ENCODE results near the gene PRKACG.

Gene PRKACG

GRCh38 chr9:69014013-69014412 lies at the start of gene PRKACG:
TSS of gene PRKACG (minus strand) at chr9:69014113. CDS start at chr9:69014092, 21 bp downstream.
- Histone ChIP-seq H3K79me2 (ENCODE audit: low read length) (no peaks in the 10 kb centered on the region), H2AFZ (ENCODE audit: low read length) (no peak within 1 kb of the TSS), H3K4me1 (ENCODE audit: low read length) (no peaks in the 10 kb centered on the region), H3K9me2 (replicated peaks; ENCODE audit: insufficient read depth, low read length) (no peaks in the 10 kb centered on the region), H3K36me3 (replicated peaks; ENCODE audit: insufficient read depth, low read length) (no peaks in the 10 kb centered on the region), H3K9me3 (replicated peaks; ENCODE audit: insufficient read depth, low read length) (no peaks in the 10 kb centered on the region), H4K20me1 (ENCODE audit: insufficient read depth, low read length) (no peaks in the 10 kb centered on the region), H3F3A (ENCODE audit: insufficient read depth, low read length) (no peaks in the 10 kb centered on the region), H3K9ac (ENCODE audit: low read length) (no peak within 1 kb of the TSS), H3K4me2 (ENCODE audit: low read depth, low read length) (no peak within 1 kb of the TSS), H3K27ac (ENCODE audit: low read length) (no peak within 1 kb of the TSS), H3K27me3 (replicated peaks; ENCODE audit: insufficient read depth, low read length) (no peaks in the 10 kb centered on the region), H3K4me3 (ENCODE audit: low read length) (no peak within 1 kb of the TSS)
- TF ChIP-seq EZH2 (optimal IDR thresholded peaks at IDR 0.05; ENCODE audit: low read depth, low read length), result no peak
- no peak for DNase-seq

GRCh38 chr9:69062195-69062594 lies 48.3 kb upstream of the PRKACG start:
- Histone ChIP-seq H3K9me3 (replicated peaks; ENCODE audit: insufficient read depth, low read length) (no peaks in the 10 kb centered on the region), H3K9ac (ENCODE audit: low read length) (no peak overlapping the region), H3K4me1 (ENCODE audit: low read length) (no peaks in the 10 kb centered on the region), H3K36me3 (replicated peaks; ENCODE audit: insufficient read depth, low read length) (no peaks in the 10 kb centered on the region), H3K27ac (ENCODE audit: low read length) (no peak overlapping the region), H3K79me2 (ENCODE audit: low read length) (peaks cover 8% of the 10 kb centered on the region), H4K20me1 (ENCODE audit: insufficient read depth, low read length) (no peaks in the 10 kb centered on the region), H3K4me2 (ENCODE audit: low read depth, low read length) (no peak overlapping the region), H3K9me2 (replicated peaks; ENCODE audit: insufficient read depth, low read length) (no peaks in the 10 kb centered on the region), H2AFZ (ENCODE audit: low read length) (no peak overlapping the region), H3K27me3 (replicated peaks; ENCODE audit: insufficient read depth, low read length) (no peaks in the 10 kb centered on the region), H3K4me3 (ENCODE audit: low read length) (no peak overlapping the region), H3F3A (ENCODE audit: insufficient read depth, low read length) (no peaks in the 10 kb centered on the region)
- DNase-seq, result no peak
- TF ChIP-seq EZH2 (optimal IDR thresholded peaks at IDR 0.05; ENCODE audit: low read depth, low read length) (no peak), EZH2phosphoT487 (IDR thresholded peaks at IDR 0.05; ENCODE audit: low read length) (no peak), CTCF (IDR thresholded peaks at IDR 0.05; ENCODE audit: low read length) (no peak)

DNA sequence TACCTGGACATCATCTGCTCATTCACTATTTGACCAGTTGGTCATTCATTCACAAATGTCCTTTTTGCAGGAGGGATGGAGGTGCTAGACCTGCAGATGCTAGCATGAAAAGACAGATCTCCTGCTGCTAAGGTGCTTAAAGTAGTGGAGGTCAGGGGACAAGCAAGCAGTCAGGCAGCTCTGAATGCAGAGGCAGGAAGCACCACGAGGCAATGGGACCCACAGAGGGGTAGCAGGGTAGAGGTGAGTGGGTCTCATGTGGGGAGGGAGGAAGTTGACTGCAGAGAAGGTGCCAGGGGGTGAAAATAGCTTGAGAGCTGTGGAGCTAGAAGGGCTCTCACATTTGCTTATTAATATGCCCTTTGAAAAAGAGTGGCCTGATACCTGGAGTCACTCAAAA lies 46.9 kb upstream of the PRKACG start:
- H3K9me2 ChIP-seq (replicated peaks; ENCODE audit: insufficient read depth, low read length), result no peaks in the 10 kb centered on the region
- no peak overlapping the region for H3K27ac ChIP-seq (ENCODE audit: low read length)
- H3K36me3 ChIP-seq (replicated peaks; ENCODE audit: insufficient read depth, low read length), result no peaks in the 10 kb centered on the region
- DNase-seq, result no peak
- no peak overlapping the region for H2AFZ ChIP-seq (ENCODE audit: low read length)
- H3K4me1 ChIP-seq (ENCODE audit: low read length), result no peaks in the 10 kb centered on the region
- no peak overlapping the region for H3K9ac ChIP-seq (ENCODE audit: low read length)
- no peaks in the 10 kb centered on the region for H3K9me3 ChIP-seq (replicated peaks; ENCODE audit: insufficient read depth, low read length)
- no peak overlapping the region for H3K4me3 ChIP-seq (ENCODE audit: low read length)
- H3K4me2 ChIP-seq (ENCODE audit: low read depth, low read length), result no peak overlapping the region
- no peaks in the 10 kb centered on the region for H4K20me1 ChIP-seq (ENCODE audit: insufficient read depth, low read length)
- no peaks in the 10 kb centered on the region for H3K27me3 ChIP-seq (replicated peaks; ENCODE audit: insufficient read depth, low read length)
- TF ChIP-seq EZH2 (optimal IDR thresholded peaks at IDR 0.05; ENCODE audit: low read depth, low read length), result no peak
- no peak for TF ChIP-seq CTCF (IDR thresholded peaks at IDR 0.05; ENCODE audit: low read length)
- TF ChIP-seq EZH2phosphoT487 (IDR thresholded peaks at IDR 0.05; ENCODE audit: low read length), result no peak
- H3K79me2 ChIP-seq (ENCODE audit: low read length), result peaks cover 8% of the 10 kb centered on the region
- H3F3A ChIP-seq (ENCODE audit: insufficient read depth, low read length), result no peaks in the 10 kb centered on the region

GRCh38 chr9:69058101-69058500 lies 44.2 kb upstream of the PRKACG start:
- H3K4me2 ChIP-seq (ENCODE audit: low read depth, low read length), result no peak overlapping the region
- TF ChIP-seq CTCF (IDR thresholded peaks at IDR 0.05; ENCODE audit: low read length), result no peak
- no peak for TF ChIP-seq EZH2 (optimal IDR thresholded peaks at IDR 0.05; ENCODE audit: low read depth, low read length)
- no peak for TF ChIP-seq EZH2phosphoT487 (IDR thresholded peaks at IDR 0.05; ENCODE audit: low read length)
- no peaks in the 10 kb centered on the region for H3F3A ChIP-seq (ENCODE audit: insufficient read depth, low read length)
- no peak for DNase-seq
- H2AFZ ChIP-seq (ENCODE audit: low read length), result no peak overlapping the region
- no peaks in the 10 kb centered on the region for H3K4me1 ChIP-seq (ENCODE audit: low read length)
- no peak overlapping the region for H3K4me3 ChIP-seq (ENCODE audit: low read length)
- no peaks in the 10 kb centered on the region for H3K36me3 ChIP-seq (replicated peaks; ENCODE audit: insufficient read depth, low read length)
- H3K27ac ChIP-seq (ENCODE audit: low read length), result no peak overlapping the region
- H3K9me2 ChIP-seq (replicated peaks; ENCODE audit: insufficient read depth, low read length), result no peaks in the 10 kb centered on the region
- H3K9ac ChIP-seq (ENCODE audit: low read length), result no peak overlapping the region
- H3K27me3 ChIP-seq (replicated peaks; ENCODE audit: insufficient read depth, low read length), result no peaks in the 10 kb centered on the region
- peaks cover 8% of the 10 kb centered on the region for H3K79me2 ChIP-seq (ENCODE audit: low read length)
- no peaks in the 10 kb centered on the region for H3K9me3 ChIP-seq (replicated peaks; ENCODE audit: insufficient read depth, low read length)
- no peaks in the 10 kb centered on the region for H4K20me1 ChIP-seq (ENCODE audit: insufficient read depth, low read length)

All from MM.1S (cell line).